Naive thymus-derived CD4-positive, alpha-beta T cell (primary cell): ENCODE measurements around the gene RO60. TPM values are rescaled to one million over a fixed set of nuclear protein-coding genes. Genes with fewer than 3 reads are reported as not detected.

Experiments used
- ATAC-seq: fragments of 150-1000 bp; cut with Tn5 transposase; 2 replicates; pipeline ENCODE4 v1.10.0; 2021; ENCODE audit warnings: mild to moderate bottlenecking, moderate library complexity
- CTCF ChIA-PET: fragments of 350-600 bp; sonication (Branson Sonifier 250); formaldehyde crosslinking; loops from one replicate; lab custom pipeline; 2021; ENCODE audit warnings: antibody characterized with exemption; lab: Charles Lee
- POLR2A ChIA-PET: fragments of 350-600 bp; sonication (Branson Sonifier 250); formaldehyde crosslinking; loops from one replicate; lab custom pipeline; 2021; ENCODE audit warnings: antibody characterized with exemption, inconsistent platforms; lab: Charles Lee
- DNase-seq, 9 donors: peaks; one replicate each; pipeline versions ENCODE4 v3.0.0 to v3.0.0-alpha.2; 2020 to 2022; ENCODE audit warnings: mixed read lengths in 1 of 9
- H3K27ac ChIP-seq: one replicate; pipeline ENCODE4 v1.7.0; 2013; ENCODE audit warnings: mild to moderate bottlenecking, low read depth, low read length, moderate library complexity
- H3K27me3 ChIP-seq, 2 donors: one replicate each; pipeline ENCODE4 v1.7.0; 2013; ENCODE audit warnings: low read length in 2 of 2, mild to moderate bottlenecking in 2 of 2, moderate library complexity in 2 of 2; ENCODE audit not compliant: control insufficient read depth in 2 of 2, insufficient read depth in 2 of 2
- H3K36me3 ChIP-seq, 3 experiments: 1 replicate in 2 of 3; 2 replicates in 1 of 3; pipeline ENCODE4 v1.7.0; 2013; ENCODE audit warnings: low read length in 3 of 3, mild to moderate bottlenecking in 3 of 3, moderate library complexity in 1 of 3; ENCODE audit not compliant: insufficient read depth in 3 of 3, control insufficient read depth in 2 of 3
- H3K4me1 ChIP-seq, 2 donors: one replicate each; pipeline ENCODE4 v1.7.0; 2013; ENCODE audit warnings: low read length in 2 of 2, mild to moderate bottlenecking in 2 of 2, moderate library complexity in 1 of 2; ENCODE audit not compliant: control insufficient read depth in 2 of 2, insufficient read depth in 2 of 2
- H3K4me3 ChIP-seq: 2 replicates; pipeline ENCODE4 v1.7.0; 2013; ENCODE audit warnings: mild to moderate bottlenecking, low read length
- H3K9me3 ChIP-seq, 3 experiments: 1 replicate in 2 of 3; 2 replicates in 1 of 3; pipeline ENCODE4 v1.7.0; 2013; ENCODE audit warnings: low read length in 3 of 3; ENCODE audit not compliant: control insufficient read depth in 2 of 3
- H3K27ac Mint-ChIP-seq, 9 donors: one replicate each; pipeline ENCODE4 v1.8.0; 2020 to 2022; ENCODE audit warnings: mixed read lengths in 9 of 9, mild to moderate bottlenecking in 8 of 9, moderate library complexity in 5 of 9, inconsistent platforms in 2 of 9
- H3K27me3 Mint-ChIP-seq, 5 donors: one replicate each; pipeline ENCODE4 v1.8.0; 2021 to 2022; ENCODE audit warnings: mixed read lengths in 5 of 5, mild to moderate bottlenecking in 1 of 5
- H3K36me3 Mint-ChIP-seq, 5 donors: one replicate each; pipeline ENCODE4 v1.8.0; 2020 to 2022; ENCODE audit warnings: mixed read lengths in 5 of 5, mild to moderate bottlenecking in 3 of 5, inconsistent platforms in 1 of 5
- H3K4me1 Mint-ChIP-seq, 7 donors: one replicate each; pipeline ENCODE4 v1.8.0; 2020 to 2022; ENCODE audit warnings: mixed read lengths in 7 of 7, mild to moderate bottlenecking in 3 of 7, inconsistent platforms in 1 of 7
- H3K4me3 Mint-ChIP-seq, 10 donors: one replicate each; pipeline ENCODE4 v1.8.0; 2020 to 2022; ENCODE audit warnings: mild to moderate bottlenecking in 10 of 10, mixed read lengths in 10 of 10, moderate library complexity in 6 of 10, inconsistent platforms in 2 of 10
- H3K9me3 Mint-ChIP-seq, 11 donors: one replicate each; pipeline ENCODE4 v1.8.0; 2020 to 2022; ENCODE audit warnings: mixed read lengths in 11 of 11, mild to moderate bottlenecking in 4 of 11, inconsistent platforms in 1 of 11, moderate library complexity in 1 of 11
- intact Hi-C, 2 donors: fragments of 100-400 bp; cut with micrococcal nuclease; formaldehyde crosslinking; loops; one replicate each; pipeline ENCODE4 v1.15.1; 2023
- polyA plus RNA-seq, 2 donors: library from polyadenylated mRNA; unstranded; fragments of 300-500 nt; fragmentation: Illumina TruSeq; gene quantifications; one replicate each; pipeline ENCODE4 v1.2.3, GENCODE V29; 2021
- total RNA-seq, 6 experiments: library from RNA in 5 of 6; stranded (reverse) in 5 of 6; gene quantifications; 1 replicate in 5 of 6; 2 replicates in 1 of 6; pipeline ENCODE4 v1.2.3 and lab custom pipeline; 2021 to 2026

RO60 gene
- 10 to 100 TPM; 49.8 to 75.1 (median 67.2) TPM for total RNA-seq
- polyA plus RNA-seq: 100 to 1,000 TPM; 108 to 109 TPM
- total RNA-seq (lab: John Stamatoyannopoulos, UW): 59.2 reads per million, percentile 74 among the genes with 10 or more reads in this experiment

GRCh38 chr1:193059282-193060114 lies at the start of gene RO60, which contains the start of gene UCHL5:
RO60 (plus strand) TSS chr1:193059612; CDS start chr1:193069055, 9,443 bp downstream.
UCHL5 (minus strand) TSS chr1:193059360; CDS start chr1:193059260, 100 bp downstream.
- Mint-ChIP-seq H3K27me3 (no peaks in the 10 kb centered on the region), H3K36me3 (peaks cover 0 to 15% (median 7%) of the 10 kb centered on the region in 5 donors), H3K4me1 (peaks cover 46 to 78% (median 72%) of the 10 kb centered on the region in 7 donors), H3K27ac (peak within 1 kb of the TSS; percentile 97 to 100 (median 98)), H3K4me3 (peak within 1 kb of the TSS; percentile 93 to 100 (median 98)), H3K9me3 (peaks cover 0 to 6% (median 0%) of the 10 kb centered on the region in 11 donors)
- H3K27me3 ChIP-seq: no peaks in the 10 kb centered on the region
- H3K4me3 ChIP-seq: peak within 1 kb of the TSS; percentile 96
- DNase-seq (peak; percentile 79 to 96 (median 94)), ATAC-seq (peak; percentile 98)
- H3K27ac ChIP-seq: peak within 1 kb of the TSS; percentile 89
- H3K4me1 ChIP-seq: peaks cover 22 to 30% of the 10 kb centered on the region in 2 donors
- CTCF ChIA-PET: interaction anchor here (1.0 to 3.1 kb wide), 4 partner anchors 29 to 1230 kb away, joined by 3 to 18 read pairs (median 4); partner anchors contain the start of gene CDC73
- intact Hi-C loops: loop anchor here (1.0 to 10.0 kb wide), 12 partner anchors 11 to 1235 kb away; partner anchors contain the start of genes CDC73 (in 2 of the 2), GLRX2 (in 2 of the 2), RGS1 (in 1 of the 2) and RGS2 (in 1 of the 2)
- H3K36me3 ChIP-seq: peaks cover 0 to 5% (median 0%) of the 10 kb centered on the region in 3 experiments
- H3K9me3 ChIP-seq: no peaks in the 10 kb centered on the region
- POLR2A ChIA-PET: interaction anchor here (0.7 to 2.0 kb wide), 12 partner anchors 10 to 543 kb away, joined by 3 to 19 read pairs (median 5); partner anchors contain the start of genes CDC73 and RGS2

- intact Hi-C loops: no loop called here
- Mint-ChIP-seq H3K36me3 (peaks cover 0 to 18% (median 11%) of the 10 kb centered on the region in 5 donors), H3K27me3 (no peaks in the 10 kb centered on the region), H3K4me1 (peaks cover 0 to 2% (median 0%) of the 10 kb centered on the region in 7 donors), H3K9me3 (peaks cover 0 to 4% (median 0%) of the 10 kb centered on the region in 11 donors), H3K4me3 (no peak overlapping the region), H3K27ac (no peak overlapping the region)
- peaks cover 0 to 8% (median 0%) of the 10 kb centered on the region in 3 experiments for H3K36me3 ChIP-seq
- no peaks in the 10 kb centered on the region for H3K9me3 ChIP-seq
- H3K27ac ChIP-seq: no peak overlapping the region
- H3K4me1 ChIP-seq: no peaks in the 10 kb centered on the region
- H3K27me3 ChIP-seq: no peaks in the 10 kb centered on the region
- ChIA-PET POLR2A (no interaction called here), CTCF (no interaction called here)
- no peak for DNase-seq
- ATAC-seq: no peak
- no peak overlapping the region for H3K4me3 ChIP-seq
Measured at GRCh38 chr1:193011406-193011805, 48.0 kb upstream of the RO60 start.

GRCh38 chr1:193013005-193013404 lies 46.4 kb upstream of the RO60 start:
- H3K36me3 Mint-ChIP-seq: peaks cover 0 to 7% (median 4%) of the 10 kb centered on the region in 5 donors
- no peaks in the 10 kb centered on the region for H3K9me3 ChIP-seq
- ChIA-PET POLR2A (no interaction called here), CTCF (interaction anchor here (0.6 kb wide), 1 partner anchor 176 kb away, joined by 3 read pairs; no protein-coding TSS in a partner anchor)
- H3K4me1 Mint-ChIP-seq: peaks cover 0 to 2% (median 0%) of the 10 kb centered on the region in 7 donors
- H3K27me3 Mint-ChIP-seq: no peaks in the 10 kb centered on the region
- no peak overlapping the region for H3K27ac ChIP-seq
- DNase-seq: no peak
- peaks cover 0 to 8% (median 3%) of the 10 kb centered on the region in 3 experiments for H3K36me3 ChIP-seq
- no peaks in the 10 kb centered on the region for H3K27me3 ChIP-seq
- intact Hi-C loops: no loop called here
- H3K4me1 ChIP-seq: no peaks in the 10 kb centered on the region
- no peak overlapping the region for H3K4me3 Mint-ChIP-seq
- no peak overlapping the region for H3K4me3 ChIP-seq
- no peak for ATAC-seq
- H3K27ac Mint-ChIP-seq: no peak overlapping the region
- no peaks in the 10 kb centered on the region for H3K9me3 Mint-ChIP-seq

- no peak overlapping the region for H3K27ac Mint-ChIP-seq
- Histone ChIP-seq H3K36me3 (peaks cover 0 to 8% (median 3%) of the 10 kb centered on the region in 3 experiments), H3K9me3 (no peaks in the 10 kb centered on the region), H3K4me1 (no peaks in the 10 kb centered on the region), H3K27me3 (no peaks in the 10 kb centered on the region), H3K4me3 (no peak overlapping the region), H3K27ac (no peak overlapping the region)
- DNase-seq: no peak
- no peak for ATAC-seq
- H3K4me1 Mint-ChIP-seq: peaks cover 0 to 2% (median 0%) of the 10 kb centered on the region in 7 donors
- ChIA-PET CTCF (interaction anchor here (0.6 to 1.3 kb wide), 2 partner anchors 176 to 208 kb away, joined by 3 read pairs; no protein-coding TSS in a partner anchor), POLR2A (interaction anchor here (1.0 kb wide), 1 partner anchor 205 kb away, joined by 3 read pairs; the partner anchor contains the start of gene RGS2)
- intact Hi-C loops: no loop called here
- H3K27me3 Mint-ChIP-seq: no peaks in the 10 kb centered on the region
- no peaks in the 10 kb centered on the region for H3K9me3 Mint-ChIP-seq
- H3K4me3 Mint-ChIP-seq: no peak overlapping the region
- peaks cover 0 to 7% (median 4%) of the 10 kb centered on the region in 5 donors for H3K36me3 Mint-ChIP-seq
Measured at GRCh38 chr1:193013707-193014106, 45.7 kb upstream of the RO60 start.

- CTCF ChIA-PET: interaction anchor here (0.6 to 1.3 kb wide), 3 partner anchors 10 to 436 kb away, joined by 3 to 4 read pairs (median 3); no protein-coding TSS in a partner anchor
- intact Hi-C loops: no loop called here
Measured at GRCh38 chr1:193014400-193014799, 45.0 kb upstream of the RO60 start.

GRCh38 chr1:193016788-193017187 lies 42.6 kb upstream of the RO60 start:
- intact Hi-C loops: loop anchor here (2.0 to 5.0 kb wide), 3 partner anchors 14 to 1281 kb away; no protein-coding TSS in a partner anchor
- H3K4me1 Mint-ChIP-seq: peaks cover 0 to 2% (median 0%) of the 10 kb centered on the region in 7 donors
- DNase-seq (no peak), ATAC-seq (no peak)
- Histone ChIP-seq H3K27ac (no peak overlapping the region), H3K27me3 (no peaks in the 10 kb centered on the region), H3K9me3 (no peaks in the 10 kb centered on the region), H3K36me3 (peaks cover 0 to 8% (median 3%) of the 10 kb centered on the region in 3 experiments), H3K4me1 (no peaks in the 10 kb centered on the region), H3K4me3 (no peak overlapping the region)
- H3K36me3 Mint-ChIP-seq: peaks cover 0 to 7% (median 0%) of the 10 kb centered on the region in 5 donors
- H3K27ac Mint-ChIP-seq: no peak overlapping the region
- H3K4me3 Mint-ChIP-seq: no peak overlapping the region
- no peaks in the 10 kb centered on the region for H3K9me3 Mint-ChIP-seq
- ChIA-PET POLR2A (no interaction called here), CTCF (interaction anchor here (0.8 kb wide), 1 partner anchor 110 kb away, joined by 3 read pairs; no protein-coding TSS in a partner anchor)
- H3K27me3 Mint-ChIP-seq: no peaks in the 10 kb centered on the region

More at GRCh38 chr1:193014400-193014799, 45.0 kb upstream of the RO60 start:
- no peak overlapping the region for H3K4me3 Mint-ChIP-seq
- no peak overlapping the region for H3K27ac ChIP-seq
- H3K9me3 Mint-ChIP-seq: no peaks in the 10 kb centered on the region
- peaks cover 0 to 2% (median 0%) of the 10 kb centered on the region in 7 donors for H3K4me1 Mint-ChIP-seq
- POLR2A ChIA-PET: interaction anchor here (0.6 to 1.0 kb wide), 2 partner anchors 190 to 205 kb away, joined by 3 read pairs; partner anchors contain the start of gene RGS2
- no peaks in the 10 kb centered on the region for H3K27me3 Mint-ChIP-seq
- ATAC-seq: no peak
- peaks cover 0 to 7% (median 4%) of the 10 kb centered on the region in 5 donors for H3K36me3 Mint-ChIP-seq
- no peak overlapping the region for H3K4me3 ChIP-seq
- H3K36me3 ChIP-seq: peaks cover 0 to 8% (median 3%) of the 10 kb centered on the region in 3 experiments
- DNase-seq: no peak
- H3K4me1 ChIP-seq: no peaks in the 10 kb centered on the region
- no peak overlapping the region for H3K27ac Mint-ChIP-seq
- no peaks in the 10 kb centered on the region for H3K27me3 ChIP-seq
- H3K9me3 ChIP-seq: no peaks in the 10 kb centered on the region
